Brain microvascular endothelial cell (primary cell): ENCODE results near the gene PHF21B.
"Not testable (repeated sequence)": the region's sequence is repeated elsewhere in the genome, so short reads cannot be mapped to it uniquely, and the experiment has no call there.

Source experiments
- DNase-seq: peaks from one replicate; pipeline ENCODE4 v3.0.0-alpha.2; 2020
- H3K27ac ChIP-seq: fragments of 250-450 bp; sonication (Bioruptor Pico); 2 replicates; pipeline ENCODE4 v1.5.1; 2020; ENCODE audit warnings: mild to moderate bottlenecking, moderate library complexity
- H3K27me3 ChIP-seq: fragments of 250-450 bp; sonication (Bioruptor Pico); replicated peaks from 2 replicates; pipeline ENCODE4 v1.5.1; 2020; ENCODE audit warnings: mild to moderate bottlenecking
- H3K36me3 ChIP-seq: fragments of 250-450 bp; sonication (Bioruptor Pico); replicated peaks from 2 replicates; pipeline ENCODE4 v1.5.1; 2020; ENCODE audit warnings: mild to moderate bottlenecking
- H3K4me3 ChIP-seq: 2 replicates; pipeline ENCODE4 v1.5.1; 2011; ENCODE audit warnings: low read depth, mild to moderate bottlenecking, control low read depth, low read length, moderate library complexity
- in situ Hi-C: cut with HindIII; loops from 2 replicates; pipeline ENCODE4 v1.10.0; 2017; ENCODE audit warnings: low sequenced_read_pairs, low pct_ligation_motif_present
- TF ChIP-seq, protein P1 (sequence below): IDR thresholded peaks from 2 replicates; pipeline ENCODE4 v1.5.1; 2011; ENCODE audit warnings: low read depth, mild to moderate bottlenecking, moderate library complexity, low read length, control low read depth, inconsistent platforms; ENCODE audit errors: missing control alignments

PHF21B gene

DNA sequence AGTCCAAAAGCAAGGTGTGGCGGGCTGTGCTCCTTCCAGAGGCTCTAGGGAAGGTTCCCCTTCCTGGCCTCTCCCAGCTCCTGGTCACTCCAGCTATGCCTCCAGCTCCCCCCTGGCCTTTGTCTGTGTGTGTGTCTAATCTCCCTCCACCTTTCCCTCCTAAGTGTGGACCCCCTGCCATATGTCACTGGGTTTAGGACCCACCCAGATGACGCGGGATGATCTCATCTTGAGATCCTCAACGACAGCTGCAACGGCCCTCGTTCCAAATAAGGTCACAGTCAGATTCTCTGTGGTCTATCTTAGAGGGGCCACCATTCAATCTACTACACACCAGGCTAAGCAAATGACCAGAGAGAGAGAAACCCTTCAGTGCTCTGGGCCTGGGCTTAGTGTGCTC lies 149.5 kb downstream of the PHF21B start:
- Histone ChIP-seq H3K27ac (no peak overlapping the region), H3K27me3 (no peaks in the 10 kb centered on the region), H3K36me3 (no peaks in the 10 kb centered on the region), H3K4me3 (no peak overlapping the region)
- TF ChIP-seq, protein P1, sequence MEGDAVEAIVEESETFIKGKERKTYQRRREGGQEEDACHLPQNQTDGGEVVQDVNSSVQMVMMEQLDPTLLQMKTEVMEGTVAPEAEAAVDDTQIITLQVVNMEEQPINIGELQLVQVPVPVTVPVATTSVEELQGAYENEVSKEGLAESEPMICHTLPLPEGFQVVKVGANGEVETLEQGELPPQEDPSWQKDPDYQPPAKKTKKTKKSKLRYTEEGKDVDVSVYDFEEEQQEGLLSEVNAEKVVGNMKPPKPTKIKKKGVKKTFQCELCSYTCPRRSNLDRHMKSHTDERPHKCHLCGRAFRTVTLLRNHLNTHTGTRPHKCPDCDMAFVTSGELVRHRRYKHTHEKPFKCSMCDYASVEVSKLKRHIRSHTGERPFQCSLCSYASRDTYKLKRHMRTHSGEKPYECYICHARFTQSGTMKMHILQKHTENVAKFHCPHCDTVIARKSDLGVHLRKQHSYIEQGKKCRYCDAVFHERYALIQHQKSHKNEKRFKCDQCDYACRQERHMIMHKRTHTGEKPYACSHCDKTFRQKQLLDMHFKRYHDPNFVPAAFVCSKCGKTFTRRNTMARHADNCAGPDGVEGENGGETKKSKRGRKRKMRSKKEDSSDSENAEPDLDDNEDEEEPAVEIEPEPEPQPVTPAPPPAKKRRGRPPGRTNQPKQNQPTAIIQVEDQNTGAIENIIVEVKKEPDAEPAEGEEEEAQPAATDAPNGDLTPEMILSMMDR: no peak
- in situ Hi-C loops: no loop called here
- no peak for DNase-seq

DNA sequence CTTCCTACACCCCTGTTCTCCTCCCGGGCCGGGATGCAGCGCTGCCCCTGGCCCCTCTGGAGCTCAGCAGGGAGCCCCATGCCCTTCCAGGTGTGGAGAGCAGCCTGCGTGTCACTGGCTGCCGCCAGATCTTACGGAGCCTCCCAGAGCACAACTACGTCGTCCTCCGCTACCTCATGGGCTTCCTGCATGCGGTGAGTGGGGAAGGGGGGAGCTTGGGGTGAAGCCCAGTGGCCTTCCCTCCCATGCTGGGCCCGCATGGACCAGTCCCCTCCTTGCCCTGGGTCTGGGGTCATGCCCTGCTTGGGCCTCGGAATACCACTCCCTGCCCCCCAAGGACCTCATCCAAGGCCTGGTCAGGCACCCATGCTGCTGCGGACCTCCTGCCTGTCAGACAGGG lies 150.2 kb downstream of the PHF21B start:
- no peak for DNase-seq
- in situ Hi-C loops: no loop called here
- TF ChIP-seq, protein P1: no peak
- Histone ChIP-seq H3K4me3 (no peak overlapping the region), H3K27me3 (no peaks in the 10 kb centered on the region), H3K36me3 (no peaks in the 10 kb centered on the region), H3K27ac (no peak overlapping the region)

DNA sequence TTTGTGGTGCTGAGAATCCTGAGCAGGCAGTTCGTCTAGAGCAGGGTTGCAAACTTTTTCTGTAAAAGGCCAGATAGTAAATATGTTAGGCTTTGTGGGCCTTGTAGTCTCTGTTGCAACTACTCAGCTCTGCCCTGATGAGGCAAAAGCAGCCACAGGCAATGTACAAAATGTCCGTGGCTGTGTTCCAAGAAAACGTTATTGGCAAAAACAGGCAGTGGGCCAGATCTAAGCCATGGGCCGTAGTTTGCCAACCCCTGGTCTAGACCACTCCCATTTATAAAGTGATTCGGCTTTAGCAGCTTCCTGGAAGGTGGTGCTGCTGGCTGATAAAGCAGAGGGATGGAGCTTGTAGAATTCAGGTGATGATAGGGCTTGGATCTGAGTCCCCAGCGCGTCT lies 151.0 kb downstream of the PHF21B start:
- H3K27me3 ChIP-seq, H3K27ac ChIP-seq, DNase-seq, in situ Hi-C loops, H3K4me3 ChIP-seq, H3K36me3 ChIP-seq: not testable (repeated sequence)

DNA sequence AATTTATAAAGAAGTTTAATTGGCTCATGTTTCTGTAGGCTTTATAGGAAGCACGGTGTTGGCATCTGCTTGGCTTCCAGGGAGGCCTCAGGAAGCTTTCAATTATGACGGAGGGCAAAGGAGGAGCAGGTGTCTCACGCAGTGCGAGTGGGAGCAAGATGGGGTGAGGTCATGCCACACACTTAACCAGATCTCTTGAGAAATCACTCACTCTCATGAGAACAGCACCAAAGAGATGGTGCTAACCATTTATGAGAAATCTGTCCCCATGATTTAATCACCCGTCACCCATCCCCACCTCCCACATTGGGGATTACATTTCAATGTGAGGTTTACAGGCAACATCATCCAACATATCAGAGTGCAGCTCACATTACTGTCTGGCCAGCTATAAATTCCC lies 153.9 kb downstream of the PHF21B start:
- no peak for DNase-seq
- H3K36me3 ChIP-seq: no peaks in the 10 kb centered on the region
- TF ChIP-seq, protein P1: no peak
- no peak overlapping the region for H3K27ac ChIP-seq
- in situ Hi-C loops: no loop called here
- no peak overlapping the region for H3K4me3 ChIP-seq
- H3K27me3 ChIP-seq: no peaks in the 10 kb centered on the region

DNA sequence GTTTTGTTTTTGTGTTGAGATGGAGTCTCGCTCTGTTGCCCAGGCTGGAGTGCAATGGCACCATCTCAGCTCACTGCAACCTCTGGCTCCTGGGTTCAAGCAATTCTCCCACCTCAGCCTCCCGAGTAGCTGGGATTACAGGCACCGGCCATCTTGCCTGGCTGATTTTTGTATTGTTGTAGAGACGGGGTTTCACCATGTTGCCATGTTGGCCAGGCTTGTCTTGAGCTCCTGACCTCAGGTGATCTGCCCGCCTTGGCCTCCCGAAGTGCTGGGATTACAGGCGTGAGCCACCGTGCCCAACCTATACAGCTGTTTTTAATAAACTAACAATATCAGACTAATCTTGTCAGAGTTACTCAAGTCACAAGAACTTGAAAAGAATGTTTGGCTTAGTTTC lies 155.2 kb downstream of the PHF21B start:
- H3K4me3 ChIP-seq, H3K36me3 ChIP-seq, in situ Hi-C loops, H3K27me3 ChIP-seq, DNase-seq, H3K27ac ChIP-seq: not testable (repeated sequence)

DNA sequence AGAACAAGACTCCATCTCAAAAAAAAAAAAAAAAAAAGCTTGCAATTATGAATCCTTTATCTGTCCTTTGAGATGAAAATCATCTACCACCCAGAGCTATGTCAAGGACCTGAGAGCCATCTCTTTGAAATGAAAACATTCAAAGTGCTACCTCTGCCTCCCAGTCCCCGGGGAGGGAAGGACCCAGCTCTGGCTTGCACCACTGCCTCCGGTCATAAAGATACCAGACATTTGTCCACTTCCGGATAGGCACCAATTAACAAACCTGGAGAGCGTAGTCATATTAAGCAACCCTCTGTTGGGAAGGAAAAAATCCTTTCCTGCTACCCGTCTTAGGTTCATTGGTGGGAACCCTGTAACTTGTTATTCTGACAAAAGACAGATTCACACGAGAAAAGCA lies 158.9 kb downstream of the PHF21B start:
- TF ChIP-seq, protein P1: no peak
- Histone ChIP-seq H3K4me3 (no peak overlapping the region), H3K36me3 (no peaks in the 10 kb centered on the region), H3K27me3 (no peaks in the 10 kb centered on the region), H3K27ac (no peak overlapping the region)
- in situ Hi-C loops: no loop called here
- DNase-seq: no peak

DNA sequence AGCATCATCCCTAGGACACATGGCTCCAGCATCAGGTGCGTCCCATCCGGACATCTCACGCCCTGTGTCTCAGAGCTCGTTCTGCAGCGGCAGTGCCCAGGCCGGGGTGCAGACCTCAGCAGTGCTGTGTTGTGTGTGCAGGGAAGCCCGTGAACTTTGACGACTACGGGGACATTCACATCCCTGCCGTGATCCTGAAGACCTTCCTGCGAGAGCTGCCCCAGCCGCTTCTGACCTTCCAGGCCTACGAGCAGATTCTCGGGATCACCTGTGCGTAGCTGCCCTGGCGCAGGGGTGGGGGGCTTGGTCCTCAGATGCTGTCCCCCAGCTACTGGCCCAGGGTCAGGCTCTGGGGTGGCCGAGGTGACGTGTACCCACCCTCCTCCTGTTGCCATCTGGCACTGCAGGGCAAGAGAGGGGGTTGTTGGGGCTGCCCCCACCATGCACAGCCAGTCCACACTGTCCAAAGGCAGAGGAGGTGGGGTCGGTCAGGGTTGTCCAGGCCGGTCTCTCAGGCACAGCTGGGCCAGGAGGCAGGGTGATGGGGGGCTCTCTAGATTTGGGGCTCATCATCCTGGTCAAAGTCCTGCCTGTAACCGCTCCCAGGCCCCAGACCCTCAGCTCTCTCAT lies 160.9 kb downstream of the PHF21B start:
- Histone ChIP-seq H3K27ac (no peak overlapping the region), H3K27me3 (no peaks in the 10 kb centered on the region), H3K36me3 (no peaks in the 10 kb centered on the region), H3K4me3 (no peak overlapping the region)
- TF ChIP-seq, protein P1: no peak
- DNase-seq: no peak
- in situ Hi-C loops: no loop called here
